LHCN-M2 (cell line): Measurements from ENCODE around the gene STAP1. TPM values are rescaled to one million over a fixed set of nuclear protein-coding genes. Genes with fewer than 3 reads are reported as not detected.
"Not testable (repeated sequence)": the region's sequence is repeated elsewhere in the genome, so short reads cannot be mapped to it uniquely, and the experiment has no call there.

Source experiments
- DNase-seq: peaks from one replicate; pipeline ENCODE4 v3.0.0-alpha.2; 2012; ENCODE audit warnings: low read depth
- total RNA-seq: library from RNA; depleted of rRNA; stranded (reverse); fragments of >200 nt; gene quantifications from 2 replicates; pipeline ENCODE4 v1.2.3, GENCODE V29; 2014; rRNA removed

The STAP1 gene
- total RNA-seq, 1 experiment from 2014 or later = not detected

DNA sequence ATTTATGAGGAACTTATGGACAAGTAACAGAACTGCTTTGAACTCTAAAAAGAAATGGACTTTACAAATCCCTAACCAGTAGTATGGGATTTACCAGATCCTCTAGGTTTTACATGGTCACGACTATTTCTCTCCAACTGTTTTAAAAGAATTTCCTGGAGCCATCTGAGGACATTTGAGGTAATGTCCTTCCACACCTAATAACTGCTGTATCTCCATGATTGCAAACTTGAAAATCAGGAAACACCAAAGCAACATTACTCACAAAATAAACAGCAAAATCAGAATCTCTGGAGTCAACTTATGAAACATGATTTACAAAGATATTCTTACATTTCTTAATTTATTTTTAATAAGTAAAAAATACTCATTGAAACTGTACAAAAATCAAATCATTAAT is 58.0 kb downstream of the STAP1 start:
- no peak for DNase-seq

- no peak for DNase-seq
These were observed 66.4 kb downstream of the STAP1 start for GRCh38 chr4:67624939-67625338.

DNA sequence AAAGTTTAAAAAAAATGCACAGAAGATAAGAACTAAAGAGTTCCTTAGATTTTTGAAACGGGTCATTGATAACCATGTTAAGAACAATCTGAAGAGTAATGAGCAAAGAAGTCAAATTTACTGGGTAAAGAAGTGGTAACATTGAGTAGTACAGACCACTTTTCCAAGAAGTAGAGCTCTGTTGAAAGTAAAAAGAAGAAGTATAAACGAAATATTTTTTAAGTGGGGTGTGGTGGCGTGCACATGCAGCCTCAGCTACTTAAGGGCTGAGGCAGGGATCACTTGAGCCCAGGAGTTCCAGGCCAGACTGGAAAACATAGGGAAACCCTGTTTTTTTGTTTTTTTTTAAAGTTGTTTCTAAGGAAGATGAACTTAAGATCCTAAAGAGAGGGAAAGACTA is 74.0 kb downstream of the STAP1 start:
- no peak for DNase-seq

DNA sequence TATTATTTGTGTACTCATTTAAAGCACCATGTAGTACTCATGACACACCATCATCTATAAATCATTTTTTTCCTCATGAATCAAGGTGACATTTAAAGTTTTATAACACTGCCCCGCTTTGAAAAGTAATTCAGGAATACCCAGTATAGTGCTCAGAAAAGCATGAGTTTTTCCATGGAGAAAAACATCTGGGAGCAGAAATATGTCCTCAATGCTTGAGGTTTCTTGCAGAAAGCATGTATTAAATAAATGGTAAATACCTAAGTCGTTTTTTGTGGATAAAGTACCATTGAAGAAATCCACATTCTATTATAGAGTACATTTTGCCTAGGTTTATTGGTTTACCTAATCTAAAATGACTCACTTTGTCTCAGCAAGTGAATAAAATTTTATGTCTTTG is 76.2 kb downstream of the STAP1 start:
- no peak for DNase-seq

GRCh38 chr4:67635331-67635730 is 76.8 kb downstream of the STAP1 start:
- DNase-seq = no peak

- DNase-seq = not testable (repeated sequence)
These were observed 78.5 kb downstream of the STAP1 start for GRCh38 chr4:67636978-67637377.

GRCh38 chr4:67638136-67638535 is 79.6 kb downstream of the STAP1 start:
- no peak for DNase-seq

GRCh38 chr4:67651536-67651935 is 93.0 kb downstream of the STAP1 start:
- no peak for DNase-seq

Other genes starting within 250 kb of the STAP1 start
- gene CENPC, start 13.2 kb upstream of the STAP1 start, total RNA-seq = 11.2 and 16.0 TPM in 2 replicates
- gene UBA6, start 142.4 kb downstream of the STAP1 start, total RNA-seq = 174 and 295 TPM in 2 replicates
- not detected in 2 replicates for gene GNRHR, start 195.7 kb downstream of the STAP1 start, total RNA-seq